OCI-LY7 (cell line): ENCODE data around the gene NFKB2.

Experiments
- EZH2phosphoT487 ChIP-seq: fragments of 200-600 bp; sonication (generic); IDR thresholded peaks from 2 replicates; pipeline ENCODE4 v1.6.1; 2018; ENCODE audit warnings: low read depth, borderline replicate concordance, mild to moderate bottlenecking, mixed run types, antibody characterized with exemption, low read length, moderate library complexity, mixed read lengths
- TF ChIP-seq, protein P1 (sequence below): fragments of 200-600 bp; sonication (generic); conservative IDR thresholded peaks from 2 replicates; pipeline ENCODE4 v1.5.1; 2014; ENCODE audit warnings: mild to moderate bottlenecking, antibody characterized with exemption, low read length, moderate library complexity, mixed read lengths

- TF ChIP-seq, protein P1, sequence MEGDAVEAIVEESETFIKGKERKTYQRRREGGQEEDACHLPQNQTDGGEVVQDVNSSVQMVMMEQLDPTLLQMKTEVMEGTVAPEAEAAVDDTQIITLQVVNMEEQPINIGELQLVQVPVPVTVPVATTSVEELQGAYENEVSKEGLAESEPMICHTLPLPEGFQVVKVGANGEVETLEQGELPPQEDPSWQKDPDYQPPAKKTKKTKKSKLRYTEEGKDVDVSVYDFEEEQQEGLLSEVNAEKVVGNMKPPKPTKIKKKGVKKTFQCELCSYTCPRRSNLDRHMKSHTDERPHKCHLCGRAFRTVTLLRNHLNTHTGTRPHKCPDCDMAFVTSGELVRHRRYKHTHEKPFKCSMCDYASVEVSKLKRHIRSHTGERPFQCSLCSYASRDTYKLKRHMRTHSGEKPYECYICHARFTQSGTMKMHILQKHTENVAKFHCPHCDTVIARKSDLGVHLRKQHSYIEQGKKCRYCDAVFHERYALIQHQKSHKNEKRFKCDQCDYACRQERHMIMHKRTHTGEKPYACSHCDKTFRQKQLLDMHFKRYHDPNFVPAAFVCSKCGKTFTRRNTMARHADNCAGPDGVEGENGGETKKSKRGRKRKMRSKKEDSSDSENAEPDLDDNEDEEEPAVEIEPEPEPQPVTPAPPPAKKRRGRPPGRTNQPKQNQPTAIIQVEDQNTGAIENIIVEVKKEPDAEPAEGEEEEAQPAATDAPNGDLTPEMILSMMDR = no peak
- TF ChIP-seq EZH2phosphoT487 = no peak
These were observed 3.2 kb upstream of the NFKB2 start for GRCh38 chr10:102392306-102392705.
